ENCODE results near the gene MAP2K7.
A peak's percentile ranks its signal among the peaks of the same experiment; 100 is the strongest.

DNA sequence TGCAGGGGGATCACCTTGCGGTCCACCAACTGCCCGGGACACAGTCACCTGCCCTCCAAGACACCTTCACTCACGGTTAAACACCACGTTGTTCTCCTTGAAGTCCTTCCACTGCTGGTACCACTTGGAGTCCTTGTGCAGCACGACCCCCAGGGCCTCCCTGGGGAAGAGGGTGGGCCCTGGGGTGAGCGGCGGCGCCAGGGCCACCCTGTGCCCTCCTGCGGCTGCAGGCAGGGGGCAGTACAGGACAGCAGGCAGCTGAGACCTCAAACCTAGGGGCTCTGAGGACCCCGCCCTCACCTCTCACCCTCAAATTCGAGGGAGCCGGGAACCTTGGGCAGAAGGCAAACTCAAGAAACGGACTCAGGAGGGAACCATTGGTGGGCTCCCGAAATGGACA, 29.7 kb downstream of the MAP2K7 start:
- TF ChIP-seq, protein P1, sequence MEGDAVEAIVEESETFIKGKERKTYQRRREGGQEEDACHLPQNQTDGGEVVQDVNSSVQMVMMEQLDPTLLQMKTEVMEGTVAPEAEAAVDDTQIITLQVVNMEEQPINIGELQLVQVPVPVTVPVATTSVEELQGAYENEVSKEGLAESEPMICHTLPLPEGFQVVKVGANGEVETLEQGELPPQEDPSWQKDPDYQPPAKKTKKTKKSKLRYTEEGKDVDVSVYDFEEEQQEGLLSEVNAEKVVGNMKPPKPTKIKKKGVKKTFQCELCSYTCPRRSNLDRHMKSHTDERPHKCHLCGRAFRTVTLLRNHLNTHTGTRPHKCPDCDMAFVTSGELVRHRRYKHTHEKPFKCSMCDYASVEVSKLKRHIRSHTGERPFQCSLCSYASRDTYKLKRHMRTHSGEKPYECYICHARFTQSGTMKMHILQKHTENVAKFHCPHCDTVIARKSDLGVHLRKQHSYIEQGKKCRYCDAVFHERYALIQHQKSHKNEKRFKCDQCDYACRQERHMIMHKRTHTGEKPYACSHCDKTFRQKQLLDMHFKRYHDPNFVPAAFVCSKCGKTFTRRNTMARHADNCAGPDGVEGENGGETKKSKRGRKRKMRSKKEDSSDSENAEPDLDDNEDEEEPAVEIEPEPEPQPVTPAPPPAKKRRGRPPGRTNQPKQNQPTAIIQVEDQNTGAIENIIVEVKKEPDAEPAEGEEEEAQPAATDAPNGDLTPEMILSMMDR (IDR thresholded peaks at IDR 0.05) = peak in 3 of 4 donors; percentile 6 to 15 (median 13)
- no peak for TF ChIP-seq POLR2A (IDR thresholded peaks at IDR 0.05)
